Activated B cell treated with CpG ODN at 0.5 μM for 24 hours (primary cell): ENCODE data around the gene SNX17. TPM values are rescaled to one million over a fixed set of nuclear protein-coding genes. Genes with fewer than 3 reads are reported as not detected.

Source experiments
- ATAC-seq: fragments of 200-7000 bp; cut with Tn5 transposase; one replicate; pipeline ENCODE4 v1.10.0; 2021; ENCODE audit warnings: low read depth, mild to moderate bottlenecking, moderate library complexity
- CTCF ChIA-PET: fragments of 350-600 bp; sonication (Branson Sonifier 250); formaldehyde crosslinking; loops from one replicate; lab custom pipeline; 2021; ENCODE audit warnings: antibody characterized with exemption; lab: Charles Lee
- POLR2A ChIA-PET: fragments of 350-600 bp; sonication (Branson Sonifier 250); formaldehyde crosslinking; loops from one replicate; lab custom pipeline; 2021; ENCODE audit warnings: antibody characterized with exemption; lab: Charles Lee
- DNase-seq: peaks from one replicate; pipeline ENCODE4 v3.0.0; 2022
- H3K27ac Mint-ChIP-seq: one replicate; pipeline ENCODE4 v1.8.0; 2020; ENCODE audit warnings: mixed read lengths
- H3K27me3 Mint-ChIP-seq: one replicate; pipeline ENCODE4 v1.8.0; 2021; ENCODE audit warnings: mixed read lengths
- H3K36me3 Mint-ChIP-seq: one replicate; pipeline ENCODE4 v1.8.0; 2021; ENCODE audit warnings: low read depth, mixed read lengths
- H3K4me1 Mint-ChIP-seq: one replicate; pipeline ENCODE4 v1.8.0; 2021; ENCODE audit warnings: mixed read lengths
- H3K4me3 Mint-ChIP-seq: one replicate; pipeline ENCODE4 v1.8.0; 2020; ENCODE audit warnings: mild to moderate bottlenecking, mixed read lengths
- H3K9me3 Mint-ChIP-seq: one replicate; pipeline ENCODE4 v1.8.0; 2020; ENCODE audit warnings: mixed read lengths
- intact Hi-C: fragments of 100-400 bp; cut with micrococcal nuclease; formaldehyde crosslinking; loops from one replicate; pipeline ENCODE4 v1.15.1; 2024
- total RNA-seq: library from RNA; stranded (reverse); gene quantifications from 2 replicates; pipeline ENCODE4 v1.2.3, GENCODE V29; 2022
- TF ChIP-seq, protein P1 (sequence below): fragments of 200-600 bp; IDR thresholded peaks from one replicate; pipeline ENCODE4 v1.8.0; 2022; ENCODE audit warnings: antibody characterized with exemption, mild to moderate bottlenecking

The SNX17 gene
- total RNA-seq, 1 donor from 2014 or later, result 128 TPM

DNA sequence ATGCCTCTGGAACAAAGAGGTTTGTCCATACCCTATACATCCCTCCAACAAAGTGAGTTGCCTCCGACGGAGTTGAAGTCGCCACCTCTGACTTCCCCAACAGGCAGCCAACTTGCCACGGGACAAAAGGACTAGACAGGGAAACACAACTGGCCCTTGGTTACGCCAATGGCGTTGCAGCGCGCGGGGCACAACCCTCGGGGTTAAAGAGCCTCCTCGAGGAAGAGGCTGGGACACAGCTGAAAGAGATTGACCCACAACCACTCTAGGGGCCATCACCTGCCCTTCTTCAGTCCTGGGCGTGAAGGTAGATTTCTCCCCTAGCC lies 14.4 kb upstream of the SNX17 start:
- TF ChIP-seq, protein P1, sequence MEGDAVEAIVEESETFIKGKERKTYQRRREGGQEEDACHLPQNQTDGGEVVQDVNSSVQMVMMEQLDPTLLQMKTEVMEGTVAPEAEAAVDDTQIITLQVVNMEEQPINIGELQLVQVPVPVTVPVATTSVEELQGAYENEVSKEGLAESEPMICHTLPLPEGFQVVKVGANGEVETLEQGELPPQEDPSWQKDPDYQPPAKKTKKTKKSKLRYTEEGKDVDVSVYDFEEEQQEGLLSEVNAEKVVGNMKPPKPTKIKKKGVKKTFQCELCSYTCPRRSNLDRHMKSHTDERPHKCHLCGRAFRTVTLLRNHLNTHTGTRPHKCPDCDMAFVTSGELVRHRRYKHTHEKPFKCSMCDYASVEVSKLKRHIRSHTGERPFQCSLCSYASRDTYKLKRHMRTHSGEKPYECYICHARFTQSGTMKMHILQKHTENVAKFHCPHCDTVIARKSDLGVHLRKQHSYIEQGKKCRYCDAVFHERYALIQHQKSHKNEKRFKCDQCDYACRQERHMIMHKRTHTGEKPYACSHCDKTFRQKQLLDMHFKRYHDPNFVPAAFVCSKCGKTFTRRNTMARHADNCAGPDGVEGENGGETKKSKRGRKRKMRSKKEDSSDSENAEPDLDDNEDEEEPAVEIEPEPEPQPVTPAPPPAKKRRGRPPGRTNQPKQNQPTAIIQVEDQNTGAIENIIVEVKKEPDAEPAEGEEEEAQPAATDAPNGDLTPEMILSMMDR, result no peak
- Mint-ChIP-seq H3K4me1 (peaks cover 56% of the 10 kb centered on the region), H3K4me3 (peak overlapping the region; percentile 98), H3K36me3 (peaks cover 22% of the 10 kb centered on the region), H3K9me3 (no peaks in the 10 kb centered on the region), H3K27me3 (no peaks in the 10 kb centered on the region), H3K27ac (peak overlapping the region; percentile 100)
- ATAC-seq, result peak; percentile 26
- DNase-seq, result no peak
- CTCF ChIA-PET, result interaction anchor here (1.4 kb wide), 1 partner anchor 14 kb away, joined by 6 read pairs; the partner anchor contains the start of genes EIF2B4 and SNX17
- POLR2A ChIA-PET, result interaction anchor here (0.7 to 2.8 kb wide), 8 partner anchors 14 to 271 kb away, joined by 3 to 76 read pairs (median 19); partner anchors contain the start of genes ATRAID, EIF2B4, MPV17 and NRBP1
- intact Hi-C loops, result loop anchor here (1.0 to 2.0 kb wide), 9 partner anchors 14 to 272 kb away; partner anchors contain the start of genes ATRAID, EIF2B4, KHK and MPV17

DNA sequence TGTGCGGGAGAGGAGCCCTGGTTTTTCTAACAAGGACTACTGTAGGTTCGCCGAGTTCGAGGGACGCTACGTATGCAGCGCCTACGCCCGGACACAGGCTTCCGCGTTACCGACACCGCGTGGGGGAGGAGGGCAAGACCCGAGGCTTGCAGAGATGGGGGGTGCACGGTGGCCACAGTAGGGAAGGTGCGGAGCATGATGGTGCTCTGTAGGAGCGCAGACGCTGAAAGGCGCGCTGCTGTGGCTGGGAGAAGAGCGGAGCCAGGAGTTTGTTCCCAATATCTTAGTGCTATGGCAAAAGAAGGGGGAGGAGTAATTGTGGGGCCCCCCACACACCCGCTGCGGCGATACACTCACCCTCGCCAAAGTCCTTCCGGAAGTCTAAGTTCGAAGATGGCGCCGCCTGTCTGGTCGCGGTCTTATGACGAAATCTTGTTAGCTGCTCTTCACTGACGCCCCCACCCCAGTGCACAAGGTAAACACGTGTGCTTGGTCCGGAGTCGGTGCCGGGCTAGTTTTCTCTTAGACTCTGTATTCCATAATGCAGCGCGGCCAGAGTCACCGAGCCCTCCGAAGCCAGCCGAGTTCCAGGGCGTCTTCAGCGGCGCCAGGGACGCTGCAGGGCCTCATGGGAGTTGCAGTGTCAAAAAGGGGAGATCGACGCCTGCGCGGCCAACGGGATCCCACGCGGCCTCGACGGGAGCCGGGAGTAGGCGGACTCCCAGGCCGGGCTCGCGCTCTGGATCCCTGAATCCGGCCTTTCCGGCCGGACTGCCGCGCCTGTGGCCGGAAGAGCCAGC lies 13.8 kb upstream of the SNX17 start, which contains the start of gene GTF3C2:
GTF3C2 (minus strand) TSS at position 383 of the 800 bp plus-strand sequence. CDS start 13,210 bp downstream, outside the sequence.
- ChIA-PET POLR2A (interaction anchor here (0.6 to 2.8 kb wide), 13 partner anchors 10 to 307 kb away, joined by 3 to 76 read pairs (median 4); partner anchors contain the start of genes ATRAID, EIF2B4, MPV17 and NRBP1), CTCF (interaction anchor here (1.4 kb wide), 1 partner anchor 14 kb away, joined by 6 read pairs; the partner anchor contains the start of genes EIF2B4 and SNX17)
- DNase-seq (peak; percentile 87), ATAC-seq (peak; percentile 83)
- TF ChIP-seq, protein P1, result no peak
- H3K4me3 Mint-ChIP-seq, result peak within 1 kb of the TSS; percentile 98
- no peaks in the 10 kb centered on the region for H3K9me3 Mint-ChIP-seq
- peaks cover 53% of the 10 kb centered on the region for H3K4me1 Mint-ChIP-seq
- H3K36me3 Mint-ChIP-seq, result peaks cover 22% of the 10 kb centered on the region
- H3K27ac Mint-ChIP-seq, result peak within 1 kb of the TSS; percentile 100
- H3K27me3 Mint-ChIP-seq, result no peaks in the 10 kb centered on the region
- intact Hi-C loops, result loop anchor here (1.0 to 2.0 kb wide), 9 partner anchors 14 to 272 kb away; partner anchors contain the start of genes ATRAID, EIF2B4, KHK and MPV17

DNA sequence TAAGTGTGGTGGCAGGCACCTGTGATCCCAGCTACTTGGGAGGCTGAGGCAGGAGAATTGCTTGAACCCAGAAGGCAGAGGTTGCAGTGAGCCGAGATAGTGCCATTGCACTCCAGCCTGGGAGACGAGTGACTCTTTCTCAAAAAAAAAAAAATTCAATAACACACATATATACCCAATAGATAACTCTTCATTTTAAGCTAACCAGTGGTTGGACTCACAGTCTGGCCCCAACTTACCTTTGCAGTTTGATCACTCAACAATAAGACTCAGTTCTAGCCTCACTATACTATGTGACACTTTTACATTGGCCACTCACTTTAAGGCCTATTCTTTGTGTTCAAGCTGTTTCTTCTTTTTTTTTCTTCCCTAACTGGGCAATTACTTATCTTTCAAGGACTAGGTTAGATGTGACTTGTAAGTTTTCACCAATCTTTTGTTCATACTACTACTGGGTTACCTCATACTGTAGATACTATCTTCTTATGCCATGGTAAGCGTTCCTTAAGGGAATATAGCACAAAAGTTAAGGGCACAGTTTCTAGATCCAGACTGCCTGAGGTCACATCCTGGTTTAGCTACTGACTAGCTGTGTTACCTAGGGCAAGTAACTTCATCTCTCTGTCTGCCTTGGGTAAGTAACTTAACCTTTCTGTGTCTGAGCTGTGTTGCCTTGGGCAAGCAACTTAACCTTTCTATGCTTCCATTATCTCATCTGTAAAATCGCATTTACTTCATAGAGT lies 7.6 kb upstream of the SNX17 start:
- TF ChIP-seq, protein P1, result no peak
- H3K9me3 Mint-ChIP-seq, result no peaks in the 10 kb centered on the region
- no peaks in the 10 kb centered on the region for H3K27me3 Mint-ChIP-seq
- H3K36me3 Mint-ChIP-seq, result peaks cover 31% of the 10 kb centered on the region
- ChIA-PET POLR2A (interaction anchor here (1.2 kb wide), 1 partner anchor 18 kb away, joined by 3 read pairs; the partner anchor contains the start of gene ZNF513), CTCF (interaction anchor here (0.6 kb wide), 1 partner anchor 229 kb away, joined by 4 read pairs; the partner anchor contains the start of gene PREB)
- intact Hi-C loops, result no loop called here
- no peak overlapping the region for H3K4me3 Mint-ChIP-seq
- DNase-seq, result no peak
- no peak for ATAC-seq
- H3K27ac Mint-ChIP-seq, result no peak overlapping the region
- H3K4me1 Mint-ChIP-seq, result peaks cover 8% of the 10 kb centered on the region

DNA sequence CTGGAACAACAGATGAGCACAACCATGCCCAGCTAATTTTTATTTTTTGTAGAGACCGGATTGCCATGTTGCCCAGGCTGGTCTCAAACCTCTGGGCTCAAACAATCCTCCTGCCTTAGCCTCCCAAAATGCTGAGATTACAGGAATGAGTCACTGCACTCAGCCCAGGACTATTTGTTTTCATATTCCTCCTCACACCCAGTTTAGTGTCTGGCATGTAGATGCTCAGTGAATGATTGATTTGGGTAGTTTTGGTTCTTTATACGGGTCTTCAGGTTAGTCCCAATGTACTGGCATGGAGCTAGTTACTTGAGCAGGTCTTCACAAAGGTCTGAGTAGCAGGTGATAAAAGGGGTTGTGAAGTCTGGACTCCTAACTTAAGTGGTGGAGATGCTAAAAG lies 6.5 kb upstream of the SNX17 start:
- H3K27me3 Mint-ChIP-seq, result no peaks in the 10 kb centered on the region
- H3K27ac Mint-ChIP-seq, result no peak overlapping the region
- H3K9me3 Mint-ChIP-seq, result no peaks in the 10 kb centered on the region
- intact Hi-C loops, result no loop called here
- ChIA-PET CTCF (no interaction called here), POLR2A (interaction anchor here (0.6 to 1.2 kb wide), 2 partner anchors 17 to 276 kb away, joined by 3 read pairs; partner anchors contain the start of gene ZNF513)
- DNase-seq (no peak), ATAC-seq (no peak)
- H3K36me3 Mint-ChIP-seq, result peaks cover 40% of the 10 kb centered on the region
- peaks cover 7% of the 10 kb centered on the region for H3K4me1 Mint-ChIP-seq
- TF ChIP-seq, protein P1, result no peak
- H3K4me3 Mint-ChIP-seq, result no peak overlapping the region
